Astrocyte of the spinal cord (primary cell): ENCODE results near the gene ACE.

Experiments
- DNase-seq: peaks from one replicate; pipeline ENCODE4 v3.0.0; 2011; ENCODE audit warnings: low read depth, low spot score
- H3K4me3 ChIP-seq: 2 replicates; pipeline ENCODE4 v1.5.1; 2011; ENCODE audit warnings: low read depth, mild to moderate bottlenecking, low read length, moderate library complexity
- CTCF ChIP-seq: IDR thresholded peaks from 2 replicates; pipeline ENCODE4 v1.5.1; 2012; ENCODE audit warnings: low read depth, mild to moderate bottlenecking, low read length, inconsistent platforms
- in situ Hi-C: cut with HindIII; loops from 2 replicates; pipeline ENCODE4 v1.10.0; 2017; ENCODE audit warnings: low sequenced_read_pairs

Gene ACE

GRCh38 chr17:63525190-63525946, 48.5 kb downstream of the ACE start:
- no peak overlapping the region for H3K4me3 ChIP-seq
- no peak for DNase-seq
- in situ Hi-C loops = no loop called here
- TF ChIP-seq CTCF = no peak

- no peak for DNase-seq
- no peak overlapping the region for H3K4me3 ChIP-seq
- no peak for TF ChIP-seq CTCF
- in situ Hi-C loops = no loop called here
Observed at GRCh38 chr17:63526861-63527260, 50.0 kb downstream of the ACE start.

DNA sequence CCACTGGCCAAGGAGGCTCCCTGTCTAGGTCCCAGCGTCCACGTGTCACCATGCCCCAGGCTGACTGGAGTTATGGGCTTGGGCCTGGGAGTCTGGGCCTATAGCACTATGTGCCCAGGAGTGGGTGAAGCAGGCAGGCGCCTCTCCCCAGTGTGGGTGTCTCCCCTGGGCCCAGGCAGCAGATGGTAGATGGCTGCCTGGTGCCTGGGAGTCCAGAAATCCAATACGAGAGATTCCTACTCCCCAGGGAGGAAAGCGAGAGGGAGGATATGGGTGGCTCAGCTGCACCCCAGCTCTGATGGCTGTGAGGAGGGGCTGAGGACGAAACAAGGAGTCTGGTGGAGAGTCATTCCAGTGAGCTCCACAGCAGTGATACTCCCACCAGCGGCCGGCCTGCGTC, 51.3 kb downstream of the ACE start:
- in situ Hi-C loops = no loop called here
- TF ChIP-seq CTCF = no peak
- DNase-seq = no peak
- no peak overlapping the region for H3K4me3 ChIP-seq

- no peak for DNase-seq
- TF ChIP-seq CTCF = no peak
- in situ Hi-C loops = no loop called here
- H3K4me3 ChIP-seq = no peak overlapping the region
Observed at GRCh38 chr17:63529711-63530556, 53.1 kb downstream of the ACE start.

DNA sequence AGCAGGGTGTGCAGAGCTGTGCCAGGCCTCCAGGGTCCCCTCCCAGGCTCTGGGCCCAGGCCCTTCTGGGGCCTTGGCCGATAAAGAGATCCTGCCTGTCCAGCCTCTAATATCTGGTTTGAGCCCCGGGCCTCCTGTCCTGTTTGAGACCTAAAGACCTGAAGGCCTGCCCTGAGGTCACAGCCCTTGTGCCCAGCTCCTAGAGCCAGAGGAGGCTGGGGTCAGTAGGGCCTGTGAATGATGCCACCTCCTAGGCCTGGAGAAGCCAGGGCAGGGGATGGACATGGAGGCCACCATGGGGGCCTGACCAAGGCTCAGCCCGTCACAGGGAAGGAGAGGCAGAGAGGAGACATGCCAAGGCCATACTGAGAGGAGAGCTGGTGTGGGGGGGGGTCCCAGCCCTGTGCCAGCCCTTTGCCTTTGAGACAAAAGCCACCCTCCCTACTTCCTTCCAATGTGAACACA, 53.7 kb downstream of the ACE start:
- in situ Hi-C loops = no loop called here

More for the DNA sequence above, 53.7 kb downstream of the ACE start:
- no peak overlapping the region for H3K4me3 ChIP-seq
- DNase-seq = no peak
- no peak for TF ChIP-seq CTCF
